ENCODE data around the gene CHST3. TPM values are rescaled to one million over a fixed set of nuclear protein-coding genes. Genes with fewer than 3 reads are reported as not detected.

Gene CHST3
- total and polyA plus RNA-seq, 9 of the 15 experiments (the other 6 are each of a cell fraction or from before 2014, with no cell fraction given), result 0.01 to 1.3 (median 0.15) TPM

GRCh38 chr10:71920540-71921323 is 43.5 kb upstream of the CHST3 start (continued):
- TF ChIP-seq MGA (IDR thresholded peaks at IDR 0.05) (peak; percentile 14; the same call in 1 of the 2 replicates), RHOXF2B (CRISPR knock-in tag; conservative IDR thresholded peaks at IDR 0.05) (no peak), DACH1 (IDR thresholded peaks at IDR 0.05; ENCODE audit: partially characterized antibody) (peak; percentile 74), NR1H2 (CRISPR knock-in tag; IDR thresholded peaks at IDR 0.05) (0 out of 2 replicates have a peak, but pooled peaks have one; percentile 37), ZNF407 (IDR thresholded peaks at IDR 0.05; ENCODE audit: low read depth) (no peak), MBD2 (IDR thresholded peaks at IDR 0.05; ENCODE audit: borderline replicate concordance, low read depth) (no peak; the same call in 1 of the 2 replicates), NEUROD1 (IDR thresholded peaks at IDR 0.05; ENCODE audit: borderline replicate concordance, low read depth, low read length, partially characterized antibody) (no peak)

Data from K562 (cell line).